Limb (tissue), 2 donors: ENCODE measurements around the gene DLX3.
"Not testable (repeated sequence)": the region's sequence is repeated elsewhere in the genome, so short reads cannot be mapped to it uniquely, and the experiment has no call there.

Source experiments
- DNase-seq, 2 donors: peaks; one replicate each; pipeline ENCODE4 v3.0.0-alpha.2; 2016; ENCODE audit errors: extremely low spot score in 2 of 2

The DLX3 gene

GRCh38 chr17:49995055-49995738 is at the start of gene DLX3:
TSS of gene DLX3 (minus strand) at chr17:49995224. CDS start at chr17:49994998, 226 bp downstream.
- peak; percentile 44 to 79 for DNase-seq

GRCh38 chr17:50044483-50044882 is 49.5 kb upstream of the DLX3 start:
- no peak for DNase-seq

DNA sequence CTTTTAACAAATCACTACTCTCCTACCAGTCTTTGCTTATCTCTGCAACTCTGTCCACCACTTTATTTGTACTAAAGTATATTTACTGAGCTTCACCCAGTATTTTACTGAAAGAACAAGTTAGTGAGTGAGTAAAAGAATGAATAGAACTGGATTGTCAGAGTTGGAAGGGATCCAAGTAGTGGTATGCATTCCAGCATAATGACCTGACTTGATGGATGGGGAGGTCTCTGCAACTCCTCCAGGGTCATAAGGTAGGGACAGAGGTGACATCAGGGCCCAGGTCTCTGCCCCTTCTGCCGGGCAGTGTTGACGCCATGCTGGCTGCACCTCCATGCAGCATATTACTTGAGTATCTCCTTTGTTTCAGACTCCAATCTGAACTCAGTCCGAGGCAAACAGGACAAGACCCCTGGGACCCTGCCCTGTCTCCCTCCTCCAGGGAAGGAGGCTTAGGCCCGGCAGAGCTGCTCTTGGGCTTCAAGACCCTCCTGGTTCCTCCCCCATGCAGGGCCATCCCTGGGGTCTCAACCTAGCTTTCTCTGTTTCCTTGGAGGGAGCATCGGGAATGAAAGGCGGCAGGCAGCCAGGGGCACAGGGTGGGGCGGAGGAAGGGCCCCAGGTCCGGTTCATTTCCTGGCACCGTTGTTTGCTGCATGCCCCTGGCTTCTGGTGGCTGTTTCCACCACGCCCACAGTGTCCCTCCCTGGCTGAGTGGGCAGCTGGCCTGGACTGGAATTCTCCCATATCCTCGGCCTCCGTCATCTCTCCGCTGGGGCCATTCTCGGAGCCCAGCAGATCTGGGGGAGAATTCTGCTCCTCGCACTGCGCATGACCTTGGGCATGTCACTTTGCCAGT is 48.5 kb upstream of the DLX3 start:
- DNase-seq: no peak

- DNase-seq: no peak
Observed at GRCh38 chr17:50042211-50042610, 47.2 kb upstream of the DLX3 start.

DNA sequence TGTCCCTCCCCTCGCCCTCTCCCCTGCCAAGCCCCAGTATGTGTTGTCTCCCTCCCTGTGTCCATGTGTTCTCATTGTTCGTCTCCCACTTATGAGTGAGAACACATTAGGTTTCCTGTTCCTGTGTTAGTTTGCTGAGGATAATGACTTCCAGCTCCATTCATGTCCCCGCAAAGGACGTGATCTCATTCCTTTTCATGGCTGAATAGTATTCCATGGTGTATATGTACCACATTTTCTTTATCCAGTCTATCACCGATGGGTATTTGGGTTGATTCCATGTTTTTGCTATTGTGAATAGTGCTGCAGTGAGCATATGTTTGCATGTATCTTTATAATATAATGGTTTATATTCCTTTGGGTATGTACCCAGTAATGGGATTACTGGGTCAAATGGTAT is 45.5 kb upstream of the DLX3 start:
- DNase-seq: not testable (repeated sequence)

- DNase-seq: no peak
Observed at GRCh38 chr17:50039058-50039457, 44.0 kb upstream of the DLX3 start.

DNA sequence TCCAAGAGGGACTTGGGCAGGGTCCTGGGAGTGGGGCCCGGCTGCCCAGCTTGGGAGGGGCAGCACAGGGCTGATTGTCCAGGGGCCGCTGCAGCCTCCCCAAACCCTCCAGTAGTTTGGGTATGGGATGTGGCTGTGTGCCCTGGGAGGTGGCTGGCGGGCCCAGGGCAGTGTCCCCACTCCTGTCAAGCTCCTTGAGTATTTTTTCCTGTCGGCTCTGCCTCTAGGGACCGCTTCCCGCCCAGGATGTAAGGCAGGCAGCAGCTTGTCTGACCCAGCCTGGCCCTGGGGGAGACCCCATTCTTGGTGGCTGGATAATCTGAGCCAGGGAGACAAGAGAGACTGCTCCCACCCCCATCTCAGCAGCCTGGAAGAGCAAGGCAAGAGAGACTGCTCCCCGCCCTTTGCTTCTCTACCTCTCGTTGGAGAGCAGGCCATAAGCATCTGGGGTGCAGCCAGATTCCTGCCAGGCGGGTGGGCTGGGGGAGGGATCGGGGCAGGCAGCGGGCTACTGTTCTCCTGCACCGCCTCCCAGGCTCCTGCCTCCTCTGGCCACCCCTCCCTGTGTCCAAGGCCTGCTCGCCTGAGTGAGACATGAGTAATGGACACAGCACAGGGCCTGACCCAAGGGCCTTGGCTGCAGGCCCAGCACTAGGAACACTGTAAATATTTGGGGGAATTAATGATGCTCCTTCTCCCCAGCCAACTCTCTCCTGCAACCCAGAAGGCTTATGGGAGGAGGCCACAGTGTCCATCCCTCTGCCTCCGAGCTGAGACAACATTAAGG is 42.5 kb upstream of the DLX3 start:
- DNase-seq: no peak

GRCh38 chr17:50036455-50037261 is 41.6 kb upstream of the DLX3 start:
- no peak for DNase-seq

- DNase-seq: no peak
Observed at GRCh38 chr17:50035945-50036344, 40.9 kb upstream of the DLX3 start.

GRCh38 chr17:50035421-50035879 is 40.4 kb upstream of the DLX3 start:
- no peak for DNase-seq

GRCh38 chr17:50034498-50035364 is 39.7 kb upstream of the DLX3 start:
- DNase-seq: no peak

DNA sequence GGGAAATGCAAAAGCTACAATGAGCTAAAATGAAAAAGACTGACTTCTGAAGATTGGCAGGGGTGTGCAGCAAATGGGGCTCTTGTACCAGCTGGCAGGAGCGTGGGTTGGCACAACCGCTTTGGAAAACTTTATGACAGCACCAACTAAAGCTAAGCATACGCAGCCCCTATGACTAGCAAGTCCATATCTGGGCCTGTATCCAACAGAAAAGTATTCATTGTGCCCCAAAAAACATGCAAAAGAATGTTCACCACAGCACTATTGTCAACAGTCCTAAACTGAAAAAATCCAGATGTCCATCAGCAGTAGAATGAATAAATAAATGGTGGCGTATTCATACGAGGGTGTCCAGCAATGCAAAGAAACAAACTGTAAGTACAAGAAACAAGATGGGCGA is 38.3 kb upstream of the DLX3 start:
- DNase-seq: no peak

DNA sequence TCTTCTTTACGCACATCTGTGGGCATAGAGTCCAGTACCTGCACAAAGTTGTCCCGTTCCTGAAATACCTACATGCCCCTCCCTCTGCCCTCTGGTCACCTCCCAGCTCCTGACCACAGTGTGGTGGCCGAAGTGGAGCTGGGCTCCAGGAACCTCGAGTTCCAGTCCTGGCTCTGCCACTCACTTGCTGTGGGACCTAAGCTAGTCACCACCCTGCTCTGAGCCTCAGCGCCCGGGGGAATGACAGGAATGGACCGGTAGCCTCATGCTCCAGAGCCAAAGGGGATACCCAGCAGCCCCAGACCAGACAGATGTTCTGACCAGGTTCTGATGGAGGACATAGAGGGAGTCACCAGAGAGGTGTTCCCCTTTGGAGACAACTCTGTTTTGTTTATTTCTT is 34.2 kb upstream of the DLX3 start:
- no peak for DNase-seq

DNA sequence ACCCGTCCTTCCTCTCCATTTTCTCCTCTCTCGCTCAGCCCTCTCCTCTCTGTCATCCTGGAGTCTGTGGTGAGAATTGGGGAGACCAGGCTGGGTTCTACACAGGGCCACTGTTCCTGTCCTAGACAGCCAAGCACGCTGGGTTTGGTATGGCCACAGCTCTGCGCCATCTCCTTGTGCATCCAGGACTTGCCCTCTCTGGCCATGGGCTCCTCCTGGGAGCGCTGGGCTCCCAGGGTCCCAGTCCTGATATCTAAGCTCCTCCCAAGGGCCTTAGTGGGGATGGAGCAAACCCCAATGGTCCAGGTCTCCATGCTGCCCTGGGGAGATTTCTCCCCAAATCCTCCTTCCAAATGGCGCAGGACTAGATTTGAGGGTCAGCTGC is 33.7 kb upstream of the DLX3 start:
- DNase-seq: no peak

DNA sequence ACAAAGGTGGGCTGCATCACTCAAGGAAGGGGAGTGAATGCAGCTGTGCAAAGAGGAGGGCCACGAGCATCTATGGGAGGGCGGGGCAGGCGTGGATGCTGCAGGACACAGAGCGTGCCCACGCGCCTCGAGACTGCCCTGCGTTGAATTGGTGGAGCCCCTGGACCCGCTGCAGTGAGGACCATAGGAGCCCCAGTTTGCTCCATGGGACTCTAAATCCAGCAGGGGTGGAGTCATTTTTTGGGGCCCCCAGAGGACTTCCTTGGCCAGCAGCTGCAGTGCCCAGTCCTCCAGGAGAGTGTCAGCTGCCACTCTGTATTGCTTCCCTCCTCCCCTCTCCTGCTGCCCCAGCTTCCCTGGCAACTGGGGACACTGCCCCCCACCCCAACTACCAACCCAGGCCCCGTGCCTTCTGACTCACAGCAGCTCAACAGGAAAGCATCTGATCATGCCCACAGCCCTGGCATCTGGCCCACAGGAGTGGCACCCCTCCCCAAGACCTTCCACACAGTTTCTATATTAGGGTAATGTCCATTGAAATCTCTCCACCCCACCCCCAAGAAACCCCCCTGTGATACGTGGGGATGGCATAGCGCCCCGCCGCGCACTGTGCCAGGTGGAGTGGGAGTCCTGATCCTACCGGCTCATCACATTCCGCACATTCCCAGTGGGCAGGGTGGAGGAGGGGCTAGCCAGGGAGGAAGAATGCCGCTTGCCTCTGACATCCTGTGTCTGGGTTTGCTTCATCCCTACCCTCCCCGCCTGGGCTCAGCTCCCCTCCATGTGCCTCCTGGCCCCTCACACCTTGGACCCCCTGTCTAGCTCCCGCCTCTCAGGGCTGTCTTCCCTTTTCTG is 33.1 kb upstream of the DLX3 start:
- DNase-seq: no peak

DNA sequence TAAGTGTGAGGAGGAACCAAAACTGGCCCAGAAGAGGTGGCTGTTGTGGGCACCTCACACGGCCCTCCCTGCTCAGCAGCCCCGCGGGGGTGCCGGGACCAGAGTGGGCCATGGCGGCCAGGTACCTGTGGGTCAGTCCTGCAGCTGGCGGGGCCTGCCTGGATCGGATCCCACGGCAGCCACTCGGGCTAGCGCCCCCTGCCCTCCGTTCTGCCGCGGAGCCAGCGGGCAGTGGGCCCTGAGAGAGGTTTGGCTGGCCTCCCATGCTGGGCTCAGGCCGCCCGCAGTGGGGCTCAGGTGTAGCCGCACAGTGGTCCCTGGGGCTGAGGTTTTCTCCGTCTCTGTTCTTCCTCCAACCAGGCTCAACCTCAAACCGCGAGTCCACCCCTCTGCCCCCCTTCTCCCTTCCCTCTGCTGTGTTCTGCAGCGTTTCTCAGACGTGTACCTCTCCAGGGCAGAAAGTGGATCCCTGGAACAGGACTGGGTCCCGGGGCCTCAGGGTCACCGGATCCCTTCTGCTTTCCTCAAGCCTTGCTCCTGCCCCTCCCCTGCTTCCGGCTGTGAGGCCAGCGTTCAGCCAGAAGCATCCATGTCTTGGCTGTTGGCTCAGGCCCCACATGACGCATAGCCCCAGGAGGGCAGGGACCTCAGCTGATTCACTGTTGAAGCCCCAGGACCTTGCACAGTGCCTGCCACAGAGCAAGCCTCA is 32.3 kb upstream of the DLX3 start:
- peak in 1 of 2 donors; percentile 57 for DNase-seq

GRCh38 chr17:50026837-50027171 is 31.8 kb upstream of the DLX3 start:
- peak; percentile 55 to 90 for DNase-seq

GRCh38 chr17:50026046-50026675 is 31.1 kb upstream of the DLX3 start:
- DNase-seq: no peak
